Vagina (tissue), 2 donors: ENCODE results near the gene SEMA3E.
"Not testable (repeated sequence)": the region's sequence is repeated elsewhere in the genome, so short reads cannot be mapped to it uniquely, and the experiment has no call there.

ENCODE experiments used
- CTCF ChIP-seq, 3 experiments: fragments of 450-650 bp in 2 of 3; fragments of 200-600 bp in 1 of 3; sonication (generic) in 1 of 3; IDR thresholded peaks; one replicate each; pipeline ENCODE4 v1.5.1; 2017 to 2019; ENCODE audit warnings: antibody characterized with exemption in 3 of 3, mild to moderate bottlenecking in 2 of 3, moderate library complexity in 2 of 3
- POLR2A ChIP-seq, 2 donors: fragments of 450-650 bp; IDR thresholded peaks; one replicate each; pipeline ENCODE4 v1.6.1; 2017; ENCODE audit warnings: antibody characterized with exemption in 2 of 2, mild to moderate bottlenecking in 2 of 2, moderate library complexity in 2 of 2

- TF ChIP-seq CTCF, POLR2A (IDR thresholded peaks at IDR 0.05): not testable (repeated sequence)
Observed at GRCh38 chr7:83461820-83462219, 187.1 kb downstream of the SEMA3E start.
